ENCODE results near the gene SIN3B.

Gene SIN3B

DNA sequence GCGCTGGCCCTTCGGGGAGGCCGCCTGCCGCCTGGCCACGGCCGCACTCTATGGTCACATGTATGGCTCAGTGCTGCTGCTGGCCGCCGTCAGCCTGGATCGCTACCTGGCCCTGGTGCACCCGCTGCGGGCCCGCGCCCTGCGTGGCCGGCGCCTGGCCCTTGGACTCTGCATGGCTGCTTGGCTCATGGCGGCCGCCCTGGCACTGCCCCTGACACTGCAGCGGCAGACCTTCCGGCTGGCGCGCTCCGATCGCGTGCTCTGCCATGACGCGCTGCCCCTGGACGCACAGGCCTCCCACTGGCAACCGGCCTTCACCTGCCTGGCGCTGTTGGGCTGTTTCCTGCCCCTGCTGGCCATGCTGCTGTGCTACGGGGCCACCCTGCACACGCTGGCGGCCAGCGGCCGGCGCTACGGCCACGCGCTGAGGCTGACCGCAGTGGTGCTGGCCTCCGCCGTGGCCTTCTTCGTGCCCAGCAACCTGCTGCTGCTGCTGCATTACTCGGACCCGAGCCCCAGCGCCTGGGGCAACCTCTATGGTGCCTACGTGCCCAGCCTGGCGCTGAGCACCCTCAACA is 60.8 kb downstream of the SIN3B start:
- DNase-seq: no peak

DNA sequence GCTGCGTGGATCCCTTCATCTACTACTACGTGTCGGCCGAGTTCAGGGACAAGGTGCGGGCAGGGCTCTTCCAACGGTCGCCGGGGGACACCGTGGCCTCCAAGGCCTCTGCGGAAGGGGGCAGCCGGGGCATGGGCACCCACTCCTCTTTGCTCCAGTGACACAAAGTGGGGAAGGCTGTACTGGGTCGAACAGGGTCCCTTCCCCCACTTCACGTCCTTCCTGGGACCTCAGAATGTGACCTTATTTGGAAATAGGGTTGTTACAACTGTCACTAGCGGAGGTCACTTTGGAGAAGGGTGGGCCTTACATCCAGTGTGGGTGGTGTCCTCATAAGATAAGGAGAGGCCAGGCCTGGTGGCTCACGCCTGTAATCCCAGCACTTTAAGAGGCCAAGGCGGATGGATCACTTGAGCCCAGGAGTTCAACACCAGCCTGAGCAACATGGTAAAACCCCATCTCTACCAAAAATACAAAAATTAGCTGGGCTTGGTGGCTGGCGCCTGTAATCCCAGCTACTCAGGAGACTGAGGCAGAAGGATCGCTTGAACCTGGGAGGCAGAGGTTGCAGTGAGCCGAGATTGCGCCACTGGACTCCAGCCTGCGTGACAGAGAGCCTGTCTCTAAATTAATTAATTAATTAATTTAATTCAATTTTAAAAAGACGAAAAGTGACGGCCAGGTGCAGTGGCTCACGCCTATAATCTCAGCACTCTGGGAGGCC is 61.4 kb downstream of the SIN3B start:
- DNase-seq: no peak

DNA sequence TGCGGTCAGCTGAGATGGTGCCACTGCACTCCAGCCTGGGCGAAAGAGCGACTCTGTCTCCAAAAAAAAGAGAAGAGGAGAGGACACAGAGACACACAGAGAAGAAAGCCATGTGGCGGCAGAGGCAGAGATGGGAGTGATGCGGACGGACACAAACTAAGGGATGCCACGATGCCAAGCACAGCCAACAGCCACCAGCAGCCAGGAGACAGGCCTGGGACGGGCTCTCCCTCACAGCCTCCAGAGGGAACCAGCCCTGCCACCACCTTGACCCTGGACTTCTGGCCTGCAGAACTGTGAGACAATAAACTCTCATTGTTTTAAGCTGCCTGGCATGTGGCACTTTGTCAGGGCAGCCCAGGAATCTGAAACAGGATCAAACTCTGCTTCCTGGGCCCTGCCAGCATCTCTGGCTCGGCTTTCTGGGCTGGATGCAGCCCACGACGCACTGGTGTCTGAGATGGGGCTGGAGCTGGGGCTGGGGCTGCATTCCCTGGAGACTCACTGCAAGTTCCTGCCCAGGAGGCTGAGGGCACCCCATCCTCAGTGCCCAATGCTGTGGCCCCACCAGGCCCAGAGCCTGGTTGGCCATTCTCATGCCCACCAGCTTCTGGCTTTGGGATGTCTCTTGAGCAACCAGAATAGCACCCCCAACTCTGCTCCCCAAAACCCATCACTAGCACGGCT is 62.6 kb downstream of the SIN3B start:
- no peak for DNase-seq

DNA sequence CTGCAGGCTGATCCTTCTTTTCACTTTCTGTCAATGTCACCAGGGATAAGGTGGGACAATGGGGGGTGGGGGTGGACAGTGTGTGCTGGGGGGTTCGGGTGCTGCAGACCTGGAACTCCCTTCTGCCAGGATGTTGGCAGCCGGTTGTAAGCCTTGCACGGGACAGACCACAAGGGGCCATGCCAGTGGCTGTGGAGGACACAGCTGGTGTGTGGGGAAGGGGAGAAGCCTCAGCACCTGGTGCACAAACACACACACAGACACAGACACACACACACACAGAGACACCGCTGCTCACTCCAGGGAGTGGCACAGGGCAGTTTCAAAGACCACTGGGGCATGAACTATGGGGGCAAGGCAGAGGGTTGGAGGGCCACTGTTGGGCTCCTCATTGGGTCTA is 63.2 kb downstream of the SIN3B start:
- no peak for DNase-seq

DNA sequence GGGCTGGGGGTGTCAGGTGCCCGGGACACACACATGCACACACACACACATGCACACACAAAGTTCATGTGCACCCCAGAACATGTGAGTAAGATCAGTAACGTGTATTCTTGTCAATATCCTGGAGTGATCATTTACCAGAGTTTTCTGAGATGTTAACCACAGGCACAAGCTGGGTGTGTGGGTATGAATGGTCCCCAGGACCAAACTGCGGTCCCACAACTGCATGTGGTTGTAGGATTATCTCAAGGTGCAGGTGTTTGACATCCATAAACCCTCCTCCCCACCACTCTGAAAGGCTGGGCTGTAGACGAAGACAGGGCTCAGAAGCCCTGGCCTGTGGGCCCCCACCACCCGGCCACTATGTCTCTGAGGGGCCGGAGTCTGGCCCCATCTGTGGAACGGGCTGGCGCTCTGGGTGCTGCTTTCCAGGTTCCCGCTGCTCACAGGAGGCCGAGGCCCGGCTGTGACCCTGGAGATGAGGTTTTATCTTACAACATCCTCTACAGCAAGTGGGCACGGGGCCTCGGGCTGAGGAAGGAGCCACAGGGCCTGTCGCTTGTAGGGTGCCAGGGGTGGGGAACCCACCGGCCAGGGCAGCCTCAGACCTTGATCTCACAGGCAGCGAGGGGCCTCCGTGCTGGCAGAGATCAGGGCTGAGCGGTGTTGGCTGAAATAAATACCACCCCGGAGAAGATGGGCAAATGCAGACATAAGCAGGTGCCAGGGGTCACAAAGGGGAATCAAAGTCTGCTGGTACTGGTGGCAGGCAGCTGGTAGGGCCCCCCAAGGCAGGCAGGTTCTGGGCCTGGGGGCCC is 63.9 kb downstream of the SIN3B start:
- no peak for DNase-seq

DNA sequence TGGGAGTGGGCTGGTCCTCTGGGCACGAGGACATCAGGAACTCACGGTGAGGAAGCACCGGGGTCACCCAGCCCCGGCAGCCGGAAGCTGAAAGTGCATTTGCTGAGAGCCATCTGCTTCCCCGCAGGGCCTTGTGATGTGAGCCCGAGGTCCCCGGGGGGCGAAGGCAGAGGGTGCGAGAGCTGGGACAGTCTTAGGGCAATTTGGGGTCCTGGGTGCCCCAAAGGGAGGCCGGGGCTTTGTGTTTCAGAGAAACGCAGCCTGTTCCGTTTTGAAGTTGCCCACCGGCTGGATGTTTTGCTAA is 64.4 kb downstream of the SIN3B start:
- no peak for DNase-seq

DNA sequence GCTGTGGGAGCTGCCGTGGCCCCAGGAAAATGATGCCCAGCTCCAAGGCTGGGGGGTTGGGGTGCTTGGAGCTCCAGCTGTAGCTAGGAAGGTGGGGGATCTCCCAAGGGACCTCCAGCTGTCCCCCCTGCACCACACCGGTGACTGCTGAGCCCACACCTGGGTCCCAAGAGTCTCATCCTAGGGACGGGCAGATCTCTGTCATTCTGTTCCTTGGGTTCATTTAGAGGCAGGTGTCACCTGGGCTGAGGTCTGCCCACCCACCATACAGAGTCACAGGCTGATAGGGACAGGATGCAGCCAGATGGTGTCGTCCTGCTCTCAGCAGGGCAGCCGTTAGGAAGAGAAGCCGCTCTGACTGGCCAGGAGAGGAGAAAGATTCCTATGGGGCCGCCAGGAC is 64.9 kb downstream of the SIN3B start:
- no peak for DNase-seq

DNA sequence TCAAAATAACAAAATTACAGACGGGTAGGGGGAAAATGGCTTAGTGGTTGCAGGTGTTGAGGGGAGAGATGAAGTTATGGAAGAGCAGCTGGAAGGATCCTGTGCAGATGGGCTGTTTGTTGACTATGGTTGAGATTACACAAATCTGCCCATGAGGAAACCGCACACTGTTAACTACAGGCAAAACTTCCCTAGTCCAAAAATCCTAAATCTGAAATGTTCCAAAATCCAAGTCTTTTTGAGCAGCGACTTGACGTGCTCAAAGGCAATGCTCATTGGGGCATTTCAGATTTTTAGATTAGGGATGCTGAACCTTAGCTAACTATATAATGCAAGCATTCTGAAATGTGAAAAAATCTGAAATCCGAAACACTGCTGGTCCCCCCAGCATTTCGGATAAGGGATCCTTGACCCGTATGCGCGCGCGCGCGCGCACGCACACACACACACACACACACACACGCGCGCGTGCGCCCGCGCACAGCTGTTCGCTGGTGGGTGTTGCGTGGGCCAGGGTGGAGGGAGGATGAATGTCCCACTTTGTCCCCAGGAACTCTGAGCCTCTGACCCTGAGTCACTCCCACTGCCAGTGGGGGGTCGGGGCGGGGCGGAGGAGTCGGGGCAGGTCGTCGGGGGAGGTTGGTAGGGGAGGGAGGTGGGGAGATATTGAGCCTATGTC is 66.4 kb downstream of the SIN3B start:
- no peak for DNase-seq

DNA sequence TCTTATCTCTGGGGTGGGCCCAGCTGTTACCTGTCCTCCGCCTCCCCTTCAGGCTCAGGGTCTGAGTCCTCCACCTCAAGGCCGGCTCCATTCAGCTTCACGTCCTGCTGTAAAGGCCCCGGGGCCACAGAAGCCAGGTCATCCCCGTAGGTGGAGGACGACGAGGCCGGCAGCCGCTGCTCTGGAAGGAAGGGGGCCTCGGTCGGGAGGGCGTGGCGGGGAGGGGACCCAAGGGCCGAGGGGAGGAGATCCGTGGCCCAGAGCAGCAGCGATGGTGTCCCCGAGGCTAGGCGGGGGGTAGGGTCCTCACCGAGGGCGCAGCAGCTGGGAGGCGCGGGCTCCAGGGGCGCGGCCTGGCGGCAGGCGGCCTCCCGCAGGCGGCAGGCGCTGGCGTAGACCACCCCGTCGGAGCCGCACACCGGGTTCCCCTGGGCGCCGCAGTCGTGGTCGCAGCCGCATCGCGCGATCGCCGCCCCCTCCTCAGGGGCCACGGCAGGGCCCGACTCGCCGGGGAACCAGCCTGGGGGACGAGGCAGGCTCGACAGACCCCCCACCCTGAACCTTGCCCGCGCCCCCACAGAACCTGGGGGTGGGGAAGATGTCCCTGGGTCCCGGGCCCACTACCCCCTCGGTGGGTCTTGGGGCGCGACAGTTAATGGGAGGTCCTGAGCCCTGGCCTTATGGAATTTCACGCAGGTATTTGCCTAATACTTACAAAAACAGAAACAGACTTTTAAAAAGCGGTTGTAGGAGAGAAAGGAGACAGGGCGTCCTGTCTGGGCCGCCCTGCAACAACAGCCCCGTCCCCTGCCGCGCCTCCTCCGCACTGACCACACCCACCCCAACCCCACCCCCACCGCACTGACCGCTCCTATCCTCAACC is 67.2 kb downstream of the SIN3B start:
- no peak for DNase-seq

DNA sequence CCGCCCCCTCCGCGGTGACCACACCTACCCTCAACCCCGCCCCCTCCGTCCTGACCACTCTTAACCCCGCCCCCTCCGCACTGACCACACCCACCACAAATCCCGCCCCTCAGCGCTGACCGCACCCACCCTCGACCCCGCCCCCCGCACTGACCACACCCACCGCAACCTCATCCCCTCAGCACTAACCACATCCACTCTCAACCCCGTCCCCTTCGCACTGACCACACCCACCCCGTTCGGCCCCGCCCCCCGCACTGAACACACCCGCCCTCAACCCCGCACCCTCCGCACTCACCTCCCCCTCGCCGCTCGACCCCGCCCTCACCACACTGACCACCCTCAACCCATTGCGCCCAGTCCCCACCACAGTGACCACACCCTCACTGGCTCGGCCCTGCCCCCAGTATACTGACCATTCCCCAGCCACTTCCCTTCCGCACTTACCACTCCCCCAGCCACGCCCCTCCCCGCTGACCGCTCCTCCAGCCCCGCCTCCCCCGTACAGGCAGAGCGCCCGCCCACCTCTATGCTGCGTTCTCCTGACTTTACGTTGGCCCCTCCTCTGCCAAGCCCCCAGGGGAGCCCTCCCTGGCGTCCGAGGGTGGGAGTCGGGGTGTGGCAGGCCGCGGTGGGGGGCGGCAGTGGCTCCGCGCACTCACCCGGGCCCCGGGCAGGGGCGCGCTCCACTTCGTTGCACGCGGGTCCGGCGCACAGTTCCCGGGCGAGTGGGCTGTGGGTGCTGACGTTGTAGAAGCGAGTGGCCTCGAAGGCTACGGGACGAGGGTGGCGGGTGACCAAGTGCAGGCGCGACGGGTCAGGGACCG is 68.0 kb downstream of the SIN3B start:
- peak; percentile 72 for DNase-seq

DNA sequence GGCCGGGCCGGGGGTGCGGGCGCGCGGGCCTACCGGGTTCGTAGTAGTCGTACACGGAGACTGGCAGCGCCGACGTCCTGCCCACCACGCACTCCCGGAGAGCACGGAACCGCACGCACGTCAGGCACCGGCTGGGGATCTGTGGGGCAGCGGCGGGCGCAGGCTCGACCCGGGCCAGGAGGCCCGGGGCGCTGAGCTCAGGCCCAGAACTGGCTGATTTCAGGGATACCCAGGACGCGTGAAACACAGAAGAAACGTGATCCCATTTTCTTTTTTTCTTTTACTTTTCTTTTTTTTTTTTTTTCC is 68.6 kb downstream of the SIN3B start:
- peak; percentile 28 for DNase-seq

DNA sequence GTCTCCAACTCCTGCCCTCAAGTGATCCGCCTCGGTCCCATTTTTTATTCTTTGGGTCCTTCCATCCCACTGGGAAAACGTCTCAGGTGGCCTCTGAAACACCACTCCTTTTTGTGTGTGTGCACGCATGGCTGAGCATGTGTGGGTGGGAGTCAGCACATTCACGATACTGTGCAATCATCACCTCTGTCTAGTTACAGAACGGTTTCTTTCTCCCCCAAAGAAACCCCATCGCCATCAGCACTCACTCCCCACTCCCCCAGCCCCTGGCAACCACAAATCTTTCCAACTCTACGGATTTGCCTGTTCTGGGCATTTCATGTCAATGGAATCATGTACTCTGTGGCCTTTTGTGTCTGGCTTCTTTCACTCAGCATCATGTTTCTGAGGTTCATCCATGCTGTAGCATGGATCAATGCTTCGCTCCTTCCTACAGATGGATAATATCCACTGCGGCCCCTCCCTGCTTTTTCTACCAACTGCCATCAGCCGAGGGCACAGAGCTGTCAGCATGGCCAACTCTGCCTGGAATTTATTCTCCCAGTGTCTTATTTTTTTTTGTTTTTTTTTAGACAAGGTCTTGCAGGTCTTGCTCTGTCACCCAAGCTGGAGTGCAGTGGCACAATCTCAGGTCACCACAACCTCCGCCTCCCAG is 69.3 kb downstream of the SIN3B start:
- DNase-seq: no peak

DNA sequence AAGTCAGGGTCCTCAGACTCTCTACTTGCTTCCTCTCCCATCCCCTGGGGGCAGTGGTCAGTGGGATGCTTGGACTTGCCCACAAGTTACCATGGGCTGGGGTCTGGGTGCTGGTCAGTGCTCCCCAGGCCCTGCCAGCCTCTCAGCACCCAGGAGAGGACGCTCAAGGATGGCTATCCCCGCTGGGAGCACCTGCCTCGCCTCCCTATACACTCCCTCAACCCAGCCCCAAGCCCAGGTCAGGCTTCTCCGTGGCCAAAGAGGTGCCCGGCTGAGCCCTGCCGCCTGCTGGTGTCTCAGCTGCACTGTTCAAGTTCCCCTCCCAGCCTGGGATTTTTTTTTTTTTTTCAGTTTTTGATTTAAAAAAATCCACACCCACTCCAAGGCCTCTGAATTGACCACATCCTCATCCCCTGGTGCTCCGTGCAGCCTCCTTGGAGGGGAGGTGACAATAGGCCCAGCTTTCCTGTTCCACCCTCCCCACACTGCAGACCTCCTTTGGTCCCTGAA is 70.4 kb downstream of the SIN3B start:
- DNase-seq: peak; percentile 14

DNA sequence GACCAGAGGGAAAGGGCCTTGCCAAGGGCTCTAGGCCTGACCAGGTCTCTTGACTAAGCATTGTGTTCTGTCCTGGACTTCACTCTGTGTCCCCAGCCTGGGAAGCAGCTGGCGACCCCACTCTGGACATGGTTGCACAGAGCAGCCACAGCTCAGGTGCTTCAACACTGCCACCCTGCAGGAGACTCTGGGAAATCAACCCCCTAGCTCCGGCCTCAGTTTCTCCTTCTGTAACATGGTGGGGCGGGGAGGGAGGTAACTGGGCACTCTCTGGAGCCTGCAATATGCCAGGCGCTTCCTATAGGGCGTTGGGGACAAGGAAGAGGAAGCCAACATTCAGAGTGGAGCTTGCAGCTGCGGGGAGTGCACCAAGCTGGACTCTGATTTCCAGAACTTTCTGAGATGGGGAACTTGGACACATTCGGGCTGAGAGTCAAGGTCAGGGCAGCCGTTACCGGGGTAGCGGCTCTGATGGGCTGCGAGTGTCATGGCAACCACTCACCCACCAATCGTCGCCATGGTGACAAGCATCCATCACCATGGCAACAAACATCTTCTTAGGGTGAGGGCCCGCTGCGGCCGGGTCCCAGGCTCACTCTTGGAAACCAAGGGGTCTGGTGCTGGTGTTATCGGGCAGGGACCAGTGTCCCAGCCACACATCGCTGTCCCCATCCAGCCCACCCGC is 72.4 kb downstream of the SIN3B start:
- no peak for DNase-seq

DNA sequence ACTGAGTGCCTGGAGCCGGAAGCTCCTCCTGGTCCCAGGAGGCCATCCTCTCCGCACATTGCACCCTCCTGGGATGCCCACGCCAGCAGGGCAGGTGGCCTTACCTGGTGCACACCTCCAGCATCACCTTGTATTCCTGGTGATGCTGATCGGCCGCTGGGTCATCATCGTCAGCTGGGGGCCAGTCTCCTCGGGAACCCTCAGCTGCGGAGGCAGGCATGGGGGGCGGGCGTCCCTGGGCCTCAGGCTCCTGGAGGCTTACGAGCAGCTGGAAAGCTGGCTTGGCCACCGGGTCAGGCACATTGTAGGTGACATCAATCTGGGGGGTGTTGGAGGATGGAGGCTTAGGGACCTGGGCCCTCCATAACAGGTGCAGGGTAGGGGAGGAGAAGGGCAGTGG is 73.3 kb downstream of the SIN3B start:
- DNase-seq: no peak

DNA sequence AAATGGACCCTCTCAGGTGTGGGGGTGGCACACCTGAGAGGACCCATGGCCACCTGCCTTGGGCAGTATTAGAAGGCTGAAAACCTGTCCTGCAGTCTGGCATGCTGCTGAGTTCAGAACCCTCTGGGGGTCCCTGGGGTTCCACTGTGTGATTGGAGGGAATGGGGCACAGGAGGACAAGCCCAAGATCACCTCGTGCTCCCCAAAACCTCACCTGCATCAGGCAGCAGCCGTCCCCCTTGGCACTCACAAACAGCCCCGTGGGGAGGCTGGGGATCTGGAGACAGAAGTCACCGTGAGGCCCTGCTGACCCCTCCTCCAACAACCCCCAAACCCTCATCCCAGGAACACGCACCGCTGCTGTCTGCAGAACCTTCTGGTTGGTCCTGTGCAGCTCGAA is 74.1 kb downstream of the SIN3B start:
- DNase-seq: no peak

DNA sequence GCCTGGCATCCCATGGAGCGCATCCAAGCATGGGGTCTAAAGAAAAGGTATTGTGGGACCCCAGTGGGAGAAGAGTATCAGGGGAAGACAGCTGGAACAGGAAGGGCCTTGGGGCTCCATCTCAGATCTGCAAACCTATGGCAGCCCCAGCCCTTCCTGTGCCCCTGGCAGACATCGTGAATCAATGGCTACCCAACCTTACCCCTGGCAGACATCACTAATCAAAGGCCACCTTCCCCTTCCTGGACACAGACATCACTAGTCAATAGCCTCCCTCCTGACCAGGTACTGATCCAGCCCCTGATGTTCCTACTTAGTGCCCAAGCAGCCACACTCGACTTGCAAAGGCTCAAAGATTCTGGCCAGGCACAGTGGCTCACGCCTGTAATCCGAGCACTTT is 75.4 kb downstream of the SIN3B start:
- DNase-seq: no peak

DNA sequence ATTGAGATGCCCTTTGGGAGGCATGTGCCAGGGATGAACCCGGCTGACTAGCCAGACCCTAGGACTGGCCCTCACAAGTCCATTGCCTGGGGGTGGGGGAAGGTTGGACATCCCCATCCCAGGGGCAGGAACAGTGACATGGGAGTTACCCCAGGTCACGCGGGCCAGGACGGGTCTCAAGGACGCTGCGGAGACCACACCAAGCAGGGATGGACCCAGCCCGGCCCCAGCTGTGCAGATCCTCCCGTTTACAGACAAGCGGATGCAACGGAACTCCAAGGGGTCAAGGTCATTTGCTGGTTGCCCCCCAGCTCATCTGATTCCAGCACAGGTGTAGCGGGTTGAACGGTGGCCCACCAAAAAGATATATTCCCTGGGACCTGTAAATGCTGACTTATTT is 79.6 kb downstream of the SIN3B start:
- no peak for DNase-seq

DNA sequence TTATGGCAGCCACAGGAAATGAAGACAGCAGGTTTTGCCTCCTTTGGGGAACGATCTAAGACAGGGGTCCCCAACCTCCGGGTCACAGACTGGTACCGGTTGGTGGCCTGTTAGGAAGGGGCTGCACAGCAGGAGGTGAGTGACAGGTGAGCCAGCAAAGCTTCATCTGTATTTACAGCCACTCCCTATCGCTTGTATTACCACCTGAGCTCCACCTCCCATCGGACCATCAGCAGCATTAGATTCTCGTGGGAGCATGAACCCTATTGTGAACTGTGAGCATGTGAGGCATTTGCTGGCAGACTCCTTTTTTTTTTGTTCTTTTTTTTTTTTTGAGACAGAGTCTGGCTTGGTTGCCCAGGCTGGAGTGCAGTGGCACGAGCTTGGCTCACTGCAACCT is 81.8 kb downstream of the SIN3B start:
- no peak for DNase-seq

DNA sequence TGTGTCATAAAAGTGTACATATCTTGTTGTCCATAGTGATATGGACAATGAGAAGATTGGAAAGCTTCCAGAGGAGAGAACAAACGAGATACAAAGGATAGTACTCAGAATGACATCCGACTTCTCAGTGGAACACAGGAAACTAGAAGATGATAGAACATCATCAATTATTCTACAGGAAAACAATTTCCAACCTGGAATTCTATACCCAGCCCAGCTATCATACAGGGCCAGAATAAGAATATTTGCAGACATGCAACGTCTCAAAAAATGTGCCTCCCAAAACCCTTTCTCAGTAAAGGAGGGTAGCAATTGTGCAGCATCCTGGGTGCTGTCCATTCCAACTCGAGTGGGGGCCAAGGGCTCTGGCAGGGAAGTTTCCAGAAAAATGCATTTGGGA is 83.6 kb downstream of the SIN3B start:
- no peak for DNase-seq
